Peyer's patch (tissue), 4 donors: ENCODE measurements around the gene CABP5.

Experiments
- POLR2A ChIP-seq, 2 donors: fragments of 450-650 bp; IDR thresholded peaks; one replicate each; pipeline ENCODE4 v1.5.1; 2017; ENCODE audit warnings: antibody characterized with exemption in 2 of 2, mild to moderate bottlenecking in 2 of 2, moderate library complexity in 2 of 2
- TF ChIP-seq, protein P1 (sequence below), 6 experiments: fragments of 450-650 bp in 4 of 6; fragments of 200-600 bp in 2 of 6; sonication (generic) in 1 of 6; IDR thresholded peaks; one replicate each; pipeline ENCODE4 v1.5.1; 2017 to 2019; ENCODE audit warnings: antibody characterized with exemption in 6 of 6, mild to moderate bottlenecking in 3 of 6, moderate library complexity in 1 of 6

DNA sequence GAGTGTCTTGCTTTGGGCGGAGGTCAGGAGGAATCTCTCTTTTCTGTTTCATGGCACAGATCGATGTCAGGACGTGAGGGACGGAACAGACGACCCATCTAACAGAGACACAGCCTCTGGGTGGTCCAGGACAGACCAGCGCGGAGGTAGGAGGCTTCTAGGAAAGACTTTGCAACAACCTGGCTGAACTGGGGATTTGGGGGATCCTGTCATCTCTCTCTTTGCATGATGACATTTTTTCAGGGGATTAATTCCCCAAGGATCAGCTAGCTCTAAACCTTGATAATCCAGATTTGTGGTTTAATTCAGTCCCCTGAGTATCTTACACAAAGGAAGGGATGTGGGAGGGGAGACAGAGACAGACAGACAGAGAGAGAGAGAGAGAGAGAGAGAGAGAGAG is 14.4 kb downstream of the CABP5 start:
- TF ChIP-seq, protein P1, sequence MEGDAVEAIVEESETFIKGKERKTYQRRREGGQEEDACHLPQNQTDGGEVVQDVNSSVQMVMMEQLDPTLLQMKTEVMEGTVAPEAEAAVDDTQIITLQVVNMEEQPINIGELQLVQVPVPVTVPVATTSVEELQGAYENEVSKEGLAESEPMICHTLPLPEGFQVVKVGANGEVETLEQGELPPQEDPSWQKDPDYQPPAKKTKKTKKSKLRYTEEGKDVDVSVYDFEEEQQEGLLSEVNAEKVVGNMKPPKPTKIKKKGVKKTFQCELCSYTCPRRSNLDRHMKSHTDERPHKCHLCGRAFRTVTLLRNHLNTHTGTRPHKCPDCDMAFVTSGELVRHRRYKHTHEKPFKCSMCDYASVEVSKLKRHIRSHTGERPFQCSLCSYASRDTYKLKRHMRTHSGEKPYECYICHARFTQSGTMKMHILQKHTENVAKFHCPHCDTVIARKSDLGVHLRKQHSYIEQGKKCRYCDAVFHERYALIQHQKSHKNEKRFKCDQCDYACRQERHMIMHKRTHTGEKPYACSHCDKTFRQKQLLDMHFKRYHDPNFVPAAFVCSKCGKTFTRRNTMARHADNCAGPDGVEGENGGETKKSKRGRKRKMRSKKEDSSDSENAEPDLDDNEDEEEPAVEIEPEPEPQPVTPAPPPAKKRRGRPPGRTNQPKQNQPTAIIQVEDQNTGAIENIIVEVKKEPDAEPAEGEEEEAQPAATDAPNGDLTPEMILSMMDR (IDR thresholded peaks at IDR 0.05): no peak
- no peak for TF ChIP-seq POLR2A (IDR thresholded peaks at IDR 0.05)
